Thyroid gland (tissue), 4 donors: ENCODE measurements around the gene SETD3.

Source experiments
- POLR2A ChIP-seq, 2 donors: fragments of 450-650 bp; IDR thresholded peaks; one replicate each; pipeline ENCODE4 v1.6.1; 2017; ENCODE audit warnings: antibody characterized with exemption in 2 of 2, mild to moderate bottlenecking in 2 of 2, moderate library complexity in 1 of 2
- TF ChIP-seq, protein P1 (sequence below), 6 experiments: fragments of 200-600 bp in 3 of 6; fragments of 450-650 bp in 3 of 6; sonication (generic) in 3 of 6; IDR thresholded peaks; one replicate each; pipeline ENCODE4 v1.5.1; 2016 to 2019; ENCODE audit warnings: antibody characterized with exemption in 6 of 6, mild to moderate bottlenecking in 2 of 6, inconsistent platforms in 1 of 6, moderate library complexity in 1 of 6

DNA sequence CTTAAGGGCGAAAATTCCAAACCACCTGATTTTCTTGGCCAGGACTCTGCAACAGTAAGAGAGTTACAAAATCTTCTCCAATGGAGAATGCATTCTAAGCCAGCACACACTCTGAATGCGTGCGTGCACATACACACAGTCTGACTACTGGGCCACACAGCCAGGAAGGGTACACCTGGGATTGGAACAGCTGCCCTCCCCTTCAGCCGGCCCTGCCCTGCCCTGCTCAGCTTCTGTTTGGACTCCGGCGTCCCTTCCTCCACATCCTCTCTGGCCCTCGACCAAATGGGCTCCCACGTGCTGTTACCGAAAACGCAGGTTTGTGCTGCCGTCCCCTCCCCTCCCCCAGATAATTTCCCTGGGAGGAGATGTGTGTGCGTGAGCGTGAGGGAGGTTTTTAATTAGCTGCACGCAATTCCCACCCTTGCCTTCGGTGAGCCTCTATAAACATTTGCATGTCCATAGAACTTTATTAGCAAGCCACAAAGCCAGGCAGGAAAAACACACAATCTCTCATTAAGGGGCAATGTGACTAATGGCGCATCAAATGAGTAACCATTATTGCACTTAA, 43.5 kb upstream of the SETD3 start:
- TF ChIP-seq, protein P1, sequence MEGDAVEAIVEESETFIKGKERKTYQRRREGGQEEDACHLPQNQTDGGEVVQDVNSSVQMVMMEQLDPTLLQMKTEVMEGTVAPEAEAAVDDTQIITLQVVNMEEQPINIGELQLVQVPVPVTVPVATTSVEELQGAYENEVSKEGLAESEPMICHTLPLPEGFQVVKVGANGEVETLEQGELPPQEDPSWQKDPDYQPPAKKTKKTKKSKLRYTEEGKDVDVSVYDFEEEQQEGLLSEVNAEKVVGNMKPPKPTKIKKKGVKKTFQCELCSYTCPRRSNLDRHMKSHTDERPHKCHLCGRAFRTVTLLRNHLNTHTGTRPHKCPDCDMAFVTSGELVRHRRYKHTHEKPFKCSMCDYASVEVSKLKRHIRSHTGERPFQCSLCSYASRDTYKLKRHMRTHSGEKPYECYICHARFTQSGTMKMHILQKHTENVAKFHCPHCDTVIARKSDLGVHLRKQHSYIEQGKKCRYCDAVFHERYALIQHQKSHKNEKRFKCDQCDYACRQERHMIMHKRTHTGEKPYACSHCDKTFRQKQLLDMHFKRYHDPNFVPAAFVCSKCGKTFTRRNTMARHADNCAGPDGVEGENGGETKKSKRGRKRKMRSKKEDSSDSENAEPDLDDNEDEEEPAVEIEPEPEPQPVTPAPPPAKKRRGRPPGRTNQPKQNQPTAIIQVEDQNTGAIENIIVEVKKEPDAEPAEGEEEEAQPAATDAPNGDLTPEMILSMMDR (IDR thresholded peaks at IDR 0.05), result no peak
- TF ChIP-seq POLR2A (IDR thresholded peaks at IDR 0.05), result no peak
